Activated CD8-positive, alpha-beta T cell treated with anti-CD3 and anti-CD28 coated beads for 36 hours (primary cell): ENCODE data around the gene KLHL15. TPM values are rescaled to one million over a fixed set of nuclear protein-coding genes. Genes with fewer than 3 reads are reported as not detected.
"Not testable (repeated sequence)": the region's sequence is repeated elsewhere in the genome, so short reads cannot be mapped to it uniquely, and the experiment has no call there.

Experiments used
- ATAC-seq: fragments of 200-7000 bp; cut with Tn5 transposase; one replicate; pipeline ENCODE4 v1.10.0; 2021; ENCODE audit warnings: mild to moderate bottlenecking, moderate library complexity
- CTCF ChIA-PET: fragments of 350-600 bp; sonication (Branson Sonifier 250); formaldehyde crosslinking; loops from one replicate; lab custom pipeline; 2021; ENCODE audit warnings: antibody characterized with exemption; lab: Charles Lee
- POLR2A ChIA-PET: fragments of 350-600 bp; sonication (Branson Sonifier 250); formaldehyde crosslinking; loops from one replicate; lab custom pipeline; 2021; ENCODE audit warnings: antibody characterized with exemption; lab: Charles Lee
- DNase-seq: peaks from one replicate; pipeline ENCODE4 v3.0.0-alpha.2; 2020
- H3K27ac Mint-ChIP-seq: one replicate; pipeline ENCODE4 v1.8.0; 2021; ENCODE audit warnings: mild to moderate bottlenecking, mixed read lengths
- H3K27me3 Mint-ChIP-seq: one replicate; pipeline ENCODE4 v1.8.0; 2021; ENCODE audit warnings: mixed read lengths
- H3K36me3 Mint-ChIP-seq: one replicate; pipeline ENCODE4 v1.8.0; 2021; ENCODE audit warnings: low read depth, mixed read lengths
- H3K4me1 Mint-ChIP-seq: one replicate; pipeline ENCODE4 v1.8.0; 2021; ENCODE audit warnings: low read depth, mixed read lengths
- H3K4me3 Mint-ChIP-seq: one replicate; pipeline ENCODE4 v1.8.0; 2021; ENCODE audit warnings: mild to moderate bottlenecking, moderate library complexity, mixed read lengths
- H3K9me3 Mint-ChIP-seq: one replicate; pipeline ENCODE4 v1.8.0; 2021; ENCODE audit warnings: mixed read lengths
- CTCF ChIP-seq: fragments of 200-600 bp; IDR thresholded peaks from one replicate; pipeline ENCODE4 v1.8.0; 2022; ENCODE audit warnings: antibody characterized with exemption, mild to moderate bottlenecking
- intact Hi-C: fragments of 100-400 bp; cut with micrococcal nuclease; formaldehyde crosslinking; loops from one replicate; pipeline ENCODE4 v1.10.0; 2022
- total RNA-seq, 2 experiments: library from RNA; stranded (reverse); gene quantifications; one replicate each; pipeline ENCODE4 v1.2.3, GENCODE V29; 2021

Gene KLHL15
- total RNA-seq, 2 experiments from 2014 or later, result 13.1 to 14.0 TPM

DNA sequence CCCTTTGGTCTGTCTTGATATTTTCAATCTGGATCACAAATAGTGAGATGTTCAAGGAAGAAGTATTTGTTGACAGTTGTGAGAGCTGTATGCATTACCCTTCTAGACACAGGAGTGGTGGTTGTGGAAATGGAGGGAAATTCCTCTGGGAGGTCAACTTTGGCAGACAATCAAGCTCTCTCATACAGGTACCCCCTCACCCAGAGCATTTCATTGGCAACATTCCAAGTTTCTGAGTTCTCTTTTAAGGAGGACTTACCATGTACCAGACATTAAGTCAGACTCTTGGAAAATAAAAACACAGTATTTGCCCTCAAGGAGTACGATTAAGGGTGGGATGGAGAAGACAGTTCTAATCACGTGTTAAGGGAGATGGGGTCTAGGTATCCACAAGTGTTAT lies 45.3 kb downstream of the KLHL15 start:
- ATAC-seq, result no peak
- POLR2A ChIA-PET, result no interaction called here
- no peak for TF ChIP-seq CTCF
- DNase-seq, result no peak
- Mint-ChIP-seq H3K4me1 (peaks cover 9% of the 10 kb centered on the region), H3K36me3 (peaks cover 14% of the 10 kb centered on the region), H3K9me3 (no peaks in the 10 kb centered on the region), H3K27ac (no peak overlapping the region), H3K27me3 (no peaks in the 10 kb centered on the region), H3K4me3 (no peak overlapping the region)
- intact Hi-C loops, result no loop called here
- CTCF ChIA-PET, result no interaction called here

GRCh38 chrX:23981222-23981621 lies 45.8 kb downstream of the KLHL15 start:
- POLR2A ChIA-PET, result no interaction called here
- no peak for ATAC-seq
- Mint-ChIP-seq H3K27me3 (no peaks in the 10 kb centered on the region), H3K36me3 (peaks cover 12% of the 10 kb centered on the region), H3K4me1 (peaks cover 9% of the 10 kb centered on the region), H3K9me3 (no peaks in the 10 kb centered on the region), H3K27ac (no peak overlapping the region), H3K4me3 (no peak overlapping the region)
- TF ChIP-seq CTCF, result no peak
- intact Hi-C loops, result no loop called here
- CTCF ChIA-PET, result interaction anchor here (1.1 kb wide), 1 partner anchor 45 kb away, joined by 3 read pairs; no protein-coding TSS in a partner anchor
- DNase-seq, result no peak

DNA sequence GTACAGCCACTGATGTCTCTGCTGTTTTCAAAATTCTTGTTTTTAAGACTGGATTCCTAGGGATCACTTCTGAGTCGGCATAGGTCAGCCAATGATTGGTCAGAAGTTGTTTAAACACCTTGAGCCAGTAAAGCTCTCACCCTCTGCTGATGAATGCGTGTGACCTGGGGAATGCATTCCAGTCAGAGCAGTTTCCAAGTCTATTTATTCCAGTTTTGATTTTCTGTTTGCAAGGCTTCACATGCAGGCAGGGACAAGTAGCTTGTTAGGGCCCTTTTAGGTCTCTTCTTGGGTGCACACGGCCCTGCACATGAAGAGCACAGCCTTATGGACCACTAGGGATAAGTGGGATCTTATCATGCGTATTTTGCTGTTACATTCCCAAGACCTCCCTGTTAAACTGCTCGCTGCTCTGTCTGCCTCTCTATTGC lies 47.0 kb downstream of the KLHL15 start:
- DNase-seq, result no peak
- TF ChIP-seq CTCF, result no peak
- POLR2A ChIA-PET, result no interaction called here
- Mint-ChIP-seq H3K27ac (no peak overlapping the region), H3K36me3 (peaks cover 9% of the 10 kb centered on the region), H3K4me3 (no peak overlapping the region), H3K27me3 (no peaks in the 10 kb centered on the region), H3K4me1 (peaks cover 7% of the 10 kb centered on the region), H3K9me3 (no peaks in the 10 kb centered on the region)
- CTCF ChIA-PET, result no interaction called here
- intact Hi-C loops, result no loop called here
- ATAC-seq, result no peak

- POLR2A ChIA-PET, result no interaction called here
- Mint-ChIP-seq H3K36me3 (peaks cover 9% of the 10 kb centered on the region), H3K27ac (no peak overlapping the region), H3K4me1 (peaks cover 5% of the 10 kb centered on the region), H3K27me3 (no peaks in the 10 kb centered on the region), H3K4me3 (no peak overlapping the region), H3K9me3 (no peaks in the 10 kb centered on the region)
- CTCF ChIA-PET, result interaction anchor here (0.7 kb wide), 1 partner anchor 37 kb away, joined by 3 read pairs; no protein-coding TSS in a partner anchor
- no peak for TF ChIP-seq CTCF
- no peak for ATAC-seq
- no peak for DNase-seq
- intact Hi-C loops, result no loop called here
Measured at GRCh38 chrX:23978491-23978890, 48.5 kb downstream of the KLHL15 start.

- CTCF ChIA-PET, H3K4me1 Mint-ChIP-seq, H3K9me3 Mint-ChIP-seq, ATAC-seq, POLR2A ChIA-PET, H3K36me3 Mint-ChIP-seq, intact Hi-C loops, H3K27me3 Mint-ChIP-seq, DNase-seq, H3K27ac Mint-ChIP-seq, H3K4me3 Mint-ChIP-seq: not testable (repeated sequence)
Measured at GRCh38 chrX:23965630-23966029, 61.4 kb downstream of the KLHL15 start.

DNA sequence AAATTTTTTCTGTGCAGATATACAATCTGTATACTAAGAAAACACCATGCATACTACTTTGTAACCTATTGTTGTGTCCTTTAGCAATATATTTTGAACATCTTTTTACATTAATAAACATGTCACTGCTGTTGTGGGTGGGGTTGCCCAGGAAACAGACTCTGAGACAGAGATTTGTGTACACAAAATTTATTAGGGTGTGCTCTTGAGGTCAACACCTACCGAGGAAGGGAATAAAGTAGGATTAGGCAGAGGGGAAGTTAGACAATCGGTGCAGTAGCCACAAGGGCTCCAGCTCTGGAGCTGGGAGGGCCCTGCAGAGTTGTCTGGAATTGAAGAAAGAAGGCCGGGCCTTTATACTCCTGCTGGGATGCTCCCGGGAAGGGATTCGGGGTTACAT lies 62.8 kb downstream of the KLHL15 start:
- no peak overlapping the region for H3K4me3 Mint-ChIP-seq
- no peaks in the 10 kb centered on the region for H3K36me3 Mint-ChIP-seq
- H3K9me3 Mint-ChIP-seq, result no peaks in the 10 kb centered on the region

More for the DNA sequence above, 62.8 kb downstream of the KLHL15 start:
- Mint-ChIP-seq H3K27me3 (no peaks in the 10 kb centered on the region), H3K27ac (no peak overlapping the region), H3K4me1 (peaks cover 10% of the 10 kb centered on the region)
- no peak for DNase-seq
- ChIA-PET POLR2A (no interaction called here), CTCF (no interaction called here)
- ATAC-seq, result no peak
- intact Hi-C loops, result no loop called here
- no peak for TF ChIP-seq CTCF
